ENCODE measurements around the gene WDPCP.

DNA sequence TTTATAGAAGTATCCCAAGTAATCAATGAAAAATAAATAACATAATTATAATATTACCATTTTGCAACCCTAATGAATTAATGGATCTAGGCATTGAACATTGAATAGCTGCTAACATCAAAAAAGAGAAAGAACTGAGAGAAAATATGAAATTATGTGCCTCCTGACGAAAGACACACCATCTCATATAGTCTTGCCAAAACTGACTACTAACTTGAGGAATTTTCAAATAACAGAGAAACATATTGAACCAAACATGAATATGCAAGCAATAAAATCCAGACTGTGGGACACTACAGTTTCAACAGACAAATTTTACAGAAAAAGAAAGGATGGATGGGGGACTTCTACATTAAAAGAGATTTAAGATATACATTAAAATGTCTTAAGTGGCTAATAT lies 165.7 kb downstream of the WDPCP start:
- TF ChIP-seq, protein P1, sequence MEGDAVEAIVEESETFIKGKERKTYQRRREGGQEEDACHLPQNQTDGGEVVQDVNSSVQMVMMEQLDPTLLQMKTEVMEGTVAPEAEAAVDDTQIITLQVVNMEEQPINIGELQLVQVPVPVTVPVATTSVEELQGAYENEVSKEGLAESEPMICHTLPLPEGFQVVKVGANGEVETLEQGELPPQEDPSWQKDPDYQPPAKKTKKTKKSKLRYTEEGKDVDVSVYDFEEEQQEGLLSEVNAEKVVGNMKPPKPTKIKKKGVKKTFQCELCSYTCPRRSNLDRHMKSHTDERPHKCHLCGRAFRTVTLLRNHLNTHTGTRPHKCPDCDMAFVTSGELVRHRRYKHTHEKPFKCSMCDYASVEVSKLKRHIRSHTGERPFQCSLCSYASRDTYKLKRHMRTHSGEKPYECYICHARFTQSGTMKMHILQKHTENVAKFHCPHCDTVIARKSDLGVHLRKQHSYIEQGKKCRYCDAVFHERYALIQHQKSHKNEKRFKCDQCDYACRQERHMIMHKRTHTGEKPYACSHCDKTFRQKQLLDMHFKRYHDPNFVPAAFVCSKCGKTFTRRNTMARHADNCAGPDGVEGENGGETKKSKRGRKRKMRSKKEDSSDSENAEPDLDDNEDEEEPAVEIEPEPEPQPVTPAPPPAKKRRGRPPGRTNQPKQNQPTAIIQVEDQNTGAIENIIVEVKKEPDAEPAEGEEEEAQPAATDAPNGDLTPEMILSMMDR (IDR thresholded peaks at IDR 0.05) = no peak
- TF ChIP-seq POLR2A (IDR thresholded peaks at IDR 0.05) = no peak
